ENCODE data around the gene NFATC2. TPM values are rescaled to one million over a fixed set of nuclear protein-coding genes. Genes with fewer than 3 reads are reported as not detected.
A peak's percentile ranks its signal among the peaks of the same experiment; 100 is the strongest.

Gene NFATC2
- total and polyA plus RNA-seq, 2 of the 4 experiments (the other 2 are of a cell fraction), result 0.18 to 0.38 TPM

DNA sequence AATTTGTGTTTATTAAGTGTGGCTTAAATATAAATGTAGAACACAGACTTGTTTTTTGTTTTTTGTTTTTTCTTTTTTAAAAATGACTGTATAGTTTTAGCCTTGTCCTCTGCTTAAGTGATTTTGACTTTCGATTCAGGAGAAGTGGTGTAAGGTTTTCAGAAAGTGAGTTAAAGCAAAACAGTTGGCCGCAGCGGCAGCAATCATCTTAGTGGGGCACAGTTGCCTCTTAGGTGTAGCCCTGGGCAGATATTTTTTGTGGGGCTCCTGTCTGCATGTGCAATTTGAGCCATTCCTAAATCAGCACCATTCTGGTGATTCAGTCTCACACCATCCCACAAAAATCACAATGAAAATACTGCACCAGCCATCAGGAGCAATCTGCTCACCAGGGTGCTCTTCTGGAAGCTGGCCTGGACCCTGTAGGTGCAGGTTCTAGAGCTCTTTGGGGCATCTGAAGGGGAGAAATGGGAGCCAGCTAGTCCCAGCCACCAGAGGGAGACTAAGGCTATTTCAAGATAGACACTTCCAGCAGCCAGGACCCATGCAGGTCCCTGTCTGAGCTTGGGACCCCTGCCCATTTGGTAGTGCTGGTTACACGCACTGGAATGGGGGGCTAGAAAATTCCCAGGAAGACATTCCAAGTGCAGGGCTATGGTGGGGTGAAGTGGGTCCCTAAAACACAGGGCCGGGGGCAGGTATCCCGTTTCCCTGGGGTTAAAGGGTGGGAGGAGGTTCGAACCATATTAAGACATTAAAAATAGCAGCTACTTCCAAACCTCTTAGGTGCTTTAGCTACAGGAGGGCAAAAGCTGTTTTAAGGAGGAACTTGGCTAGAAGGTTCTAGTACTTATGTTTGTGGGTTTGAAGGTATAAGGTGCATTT lies 156.6 kb downstream of the NFATC2 start:
- no peak overlapping the region for H2AFZ ChIP-seq (replicated peaks; ENCODE audit: low read length, poor library complexity)
- no peak overlapping the region for H2BK20ac ChIP-seq (ENCODE audit: low read depth, low read length)
- dilution Hi-C loops (cut with HindIII; ENCODE audit: low sequenced_read_pairs, unreplicated experiment) (no loop called here), intact Hi-C loops (cut with micrococcal nuclease) (loop anchor here (1.0 to 5.0 kb wide), 2 partner anchors 209 to 696 kb away; no protein-coding TSS in a partner anchor), in situ Hi-C loops (cut with MboI; ENCODE audit: low sequenced_read_pairs) (no loop called here)
- H3K4me3 ChIP-seq (ENCODE audit: insufficient read depth, low read depth, low read length), result no peak overlapping the region
- no peak overlapping the region for H3K56ac ChIP-seq (ENCODE audit: extremely low read depth, insufficient read depth, low read length)
- DNase-seq (peak; percentile 41), ATAC-seq (ENCODE audit: low read depth) (peak; percentile 49; the same call in 1 of the 2 replicates)
- no peak overlapping the region for H2AK5ac ChIP-seq (ENCODE audit: low read depth, low read length)
- H2BK5ac ChIP-seq (ENCODE audit: low read depth, low read length, poor library complexity, severe bottlenecking), result no peak overlapping the region
- H4K5ac ChIP-seq (ENCODE audit: low read depth, low read length), result no peak overlapping the region
- TF ChIP-seq RFX5 (IDR thresholded peaks at IDR 0.05; ENCODE audit: low read depth, low read length) (no peak), MXI1 (IDR thresholded peaks at IDR 0.05; ENCODE audit: borderline replicate concordance, low read depth, low read length) (no peak), POLR2A (IDR thresholded peaks at IDR 0.05; ENCODE audit: low read depth, low read length) (no peak), SMC3 (IDR thresholded peaks at IDR 0.05; ENCODE audit: low read depth, low read length) (peak; percentile 68), RAD21 (IDR thresholded peaks at IDR 0.05; ENCODE audit: low read length) (peak; percentile 58), USF2 (IDR thresholded peaks at IDR 0.05; ENCODE audit: low read depth, low read length) (no peak), CEBPB (IDR thresholded peaks at IDR 0.05; ENCODE audit: low read depth, low read length) (no peak), CHD1 (IDR thresholded peaks at IDR 0.05; ENCODE audit: low read depth, low read length) (no peak)
- TF ChIP-seq, protein P1, sequence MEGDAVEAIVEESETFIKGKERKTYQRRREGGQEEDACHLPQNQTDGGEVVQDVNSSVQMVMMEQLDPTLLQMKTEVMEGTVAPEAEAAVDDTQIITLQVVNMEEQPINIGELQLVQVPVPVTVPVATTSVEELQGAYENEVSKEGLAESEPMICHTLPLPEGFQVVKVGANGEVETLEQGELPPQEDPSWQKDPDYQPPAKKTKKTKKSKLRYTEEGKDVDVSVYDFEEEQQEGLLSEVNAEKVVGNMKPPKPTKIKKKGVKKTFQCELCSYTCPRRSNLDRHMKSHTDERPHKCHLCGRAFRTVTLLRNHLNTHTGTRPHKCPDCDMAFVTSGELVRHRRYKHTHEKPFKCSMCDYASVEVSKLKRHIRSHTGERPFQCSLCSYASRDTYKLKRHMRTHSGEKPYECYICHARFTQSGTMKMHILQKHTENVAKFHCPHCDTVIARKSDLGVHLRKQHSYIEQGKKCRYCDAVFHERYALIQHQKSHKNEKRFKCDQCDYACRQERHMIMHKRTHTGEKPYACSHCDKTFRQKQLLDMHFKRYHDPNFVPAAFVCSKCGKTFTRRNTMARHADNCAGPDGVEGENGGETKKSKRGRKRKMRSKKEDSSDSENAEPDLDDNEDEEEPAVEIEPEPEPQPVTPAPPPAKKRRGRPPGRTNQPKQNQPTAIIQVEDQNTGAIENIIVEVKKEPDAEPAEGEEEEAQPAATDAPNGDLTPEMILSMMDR (conservative IDR thresholded peaks at IDR 0.05; ENCODE audit: low read depth, low read length), result peak; percentile 56
- H2BK15ac ChIP-seq (ENCODE audit: low read depth, low read length), result no peak overlapping the region
- no peak overlapping the region for H3K14ac ChIP-seq (replicated peaks; ENCODE audit: low read depth, low read length)
- no CpG with 5 or more reads among the region's 7 CpGs for WGBS, 2 experiments (ENCODE audit: extremely low coverage in 2 of 2, insufficient read length in 1 of 2)
- H3K9ac ChIP-seq (ENCODE audit: low read depth, low read length), result no peak overlapping the region
- no peaks in the 10 kb centered on the region for H3K9me3 ChIP-seq (ENCODE audit: control insufficient read depth, insufficient read depth, low read length)
- no peak overlapping the region for H3K27ac ChIP-seq (ENCODE audit: insufficient read depth, low read length)
- 0 out of 2 replicates have a peak overlapping the region, but pooled peaks have one; percentile 33 for H2BK120ac ChIP-seq (ENCODE audit: low read depth, low read length)
- no peaks in the 10 kb centered on the region for H3K27me3 ChIP-seq (ENCODE audit: control insufficient read depth, insufficient read depth, low read length)
- no peak overlapping the region for H3K18ac ChIP-seq (ENCODE audit: low read depth, low read length)
- H3K4me2 ChIP-seq (ENCODE audit: low read depth, low read length), result no peak overlapping the region
- CTCF ChIA-PET, result interaction anchor here (0.6 to 3.3 kb wide), 5 partner anchors 18 to 211 kb away, joined by 3 to 18 read pairs (median 3); no protein-coding TSS in a partner anchor
- H3K79me1 ChIP-seq (ENCODE audit: low read depth in 1 of 2, low read length in 2 of 2), result 0 out of 4 replicates have a peak, but pooled peaks cover 0 to 6% of the 10 kb centered on the region in 2 experiments
- no peak overlapping the region for H4K91ac ChIP-seq (ENCODE audit: insufficient read depth, low read depth, low read length)
- no peaks in the 10 kb centered on the region for H3K36me3 ChIP-seq (ENCODE audit: control insufficient read depth, insufficient read depth, low read length)
- no TSS peak for BruUV-seq (replicated peaks)
- peaks cover 6% of the 10 kb centered on the region for H3K9me1 ChIP-seq (ENCODE audit: insufficient read depth, low read length)
- no peak overlapping the region for H3K23ac ChIP-seq (ENCODE audit: low read depth, low read length)
- no peaks in the 10 kb centered on the region for H4K20me1 ChIP-seq (ENCODE audit: insufficient read depth, low read length)
- H3K4ac ChIP-seq (ENCODE audit: low read depth, low read length), result no peak overlapping the region
- POLR2A ChIA-PET (ENCODE audit: unreplicated experiment), result no interaction called here
- H2AK9ac ChIP-seq (replicated peaks; ENCODE audit: low read depth, low read length, poor library complexity), result no peak overlapping the region
- peaks cover 12% of the 10 kb centered on the region for H3K4me1 ChIP-seq (ENCODE audit: control insufficient read depth, insufficient read depth, low read length)
- no peak overlapping the region for H4K8ac ChIP-seq (ENCODE audit: low read depth in 2 of 2, low read length in 2 of 2)

All from IMR-90 (cell line).